ENCODE data around the gene SLC38A9.

SLC38A9 gene

DNA sequence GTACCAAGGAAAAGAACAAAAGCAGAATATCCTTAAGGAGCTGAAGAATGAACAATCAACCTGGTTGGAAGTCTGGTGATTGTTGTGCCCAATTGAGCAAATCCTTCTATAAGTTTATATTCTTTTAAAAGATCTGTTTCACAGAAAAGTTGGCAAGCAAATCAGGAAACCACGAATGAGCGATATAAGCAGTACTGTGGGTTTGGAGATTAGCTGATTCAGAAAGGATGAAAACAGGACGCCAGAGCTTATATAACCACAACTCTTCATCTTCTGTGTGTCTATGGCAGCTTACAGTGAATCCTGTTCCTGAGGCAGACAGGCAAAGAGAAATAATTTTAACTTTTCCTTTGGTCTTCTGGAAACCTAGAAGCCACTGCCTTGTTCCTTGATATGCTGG, 61.7 kb downstream of the SLC38A9 start:
- no peak for DNase-seq (ENCODE audit: low spot score)

DNA sequence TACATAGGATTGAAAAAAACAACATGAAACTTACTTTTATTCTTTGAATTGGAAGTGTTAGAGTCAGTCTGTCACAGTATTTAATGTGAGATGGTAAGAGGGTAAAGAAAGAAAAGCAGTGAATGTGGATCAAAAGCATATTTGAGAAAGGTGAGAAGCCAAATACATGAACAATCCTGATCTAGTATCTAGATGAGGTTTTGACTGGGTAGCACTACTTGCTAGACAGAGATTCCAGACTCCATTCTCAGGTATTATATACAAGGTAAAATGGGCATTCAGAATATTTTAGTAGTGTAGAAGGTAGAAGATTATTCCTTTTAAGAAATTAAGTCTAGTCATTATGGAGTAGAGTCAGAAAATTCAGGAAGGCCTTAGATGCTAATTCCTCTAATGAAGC, 62.2 kb downstream of the SLC38A9 start:
- no peak for DNase-seq (ENCODE audit: low spot score)

DNA sequence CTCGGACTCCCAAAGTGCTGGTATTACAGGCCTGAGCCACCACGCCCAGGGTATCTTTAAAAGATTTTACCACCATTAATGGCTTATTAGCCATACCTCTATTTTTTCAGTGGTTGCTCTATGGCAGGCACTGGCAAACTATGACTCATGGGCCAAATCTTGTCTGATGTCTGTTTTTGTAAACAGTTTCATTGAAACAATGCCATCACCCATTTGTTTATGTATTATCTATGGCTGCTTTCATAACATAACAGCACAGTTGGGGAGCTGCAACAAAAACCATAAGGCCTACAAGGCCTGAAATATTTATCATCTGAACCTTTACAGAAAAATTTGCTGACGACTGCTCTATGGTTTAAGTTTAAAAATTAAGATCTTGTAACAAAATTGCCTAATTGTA, 66.8 kb downstream of the SLC38A9 start:
- no peak for DNase-seq (ENCODE audit: low spot score)

DNA sequence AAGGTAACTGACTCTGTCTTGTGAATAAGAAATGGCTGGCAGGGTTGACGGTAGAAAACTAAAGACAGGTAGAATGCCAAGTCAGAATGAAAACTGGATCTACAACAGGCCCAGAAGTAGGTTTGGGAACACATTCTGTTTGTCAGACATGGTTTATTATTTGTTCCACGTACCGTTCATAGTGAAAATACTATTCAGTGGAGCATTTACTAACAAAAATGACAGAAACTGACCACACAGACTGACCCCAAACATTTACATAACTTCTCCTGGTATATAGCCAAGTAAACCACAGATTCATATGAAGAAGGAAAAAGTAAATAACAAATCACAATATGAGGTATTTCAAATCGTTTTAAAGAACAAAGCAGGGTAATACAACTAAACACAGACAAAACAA, 73.7 kb downstream of the SLC38A9 start:
- DNase-seq (ENCODE audit: low spot score), result no peak

DNA sequence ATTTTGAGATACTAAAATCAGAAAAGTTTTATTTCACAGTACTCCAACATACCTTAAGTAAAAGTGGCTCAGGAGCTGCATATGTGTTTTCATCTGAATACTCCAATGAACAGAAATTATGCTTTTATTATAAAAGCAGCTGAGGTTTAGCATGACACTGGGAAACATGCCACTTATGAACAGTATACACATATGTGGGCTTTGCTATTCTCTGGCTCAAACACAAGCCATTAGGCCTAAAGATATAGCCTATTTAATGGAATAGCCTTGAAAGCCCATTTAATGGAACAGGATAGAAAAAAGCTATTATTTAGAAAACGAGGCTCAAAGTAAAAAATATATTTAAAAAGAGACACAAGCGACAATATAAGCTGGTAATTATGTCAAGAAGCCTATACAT, 74.1 kb downstream of the SLC38A9 start:
- no peak for DNase-seq (ENCODE audit: low spot score)

DNA sequence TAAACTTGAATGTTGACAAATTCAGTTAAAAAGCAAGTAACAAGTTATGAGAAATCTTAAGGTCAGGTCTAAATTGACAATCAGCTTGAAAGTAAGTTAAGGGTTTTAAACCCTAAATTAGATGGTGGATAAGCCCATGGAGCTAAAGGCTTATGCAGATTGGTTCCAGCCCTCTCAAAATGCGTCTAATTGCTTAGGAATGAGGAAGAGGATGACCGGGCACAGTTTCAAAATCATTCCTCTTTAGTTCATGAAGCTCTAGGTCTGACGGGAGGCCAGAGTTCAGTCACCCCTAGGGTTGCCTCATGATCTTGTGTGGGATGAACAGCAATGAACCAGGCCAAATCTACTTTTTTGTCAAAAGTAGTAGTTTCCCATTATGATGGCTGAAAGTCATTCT, 75.4 kb downstream of the SLC38A9 start:
- no peak for DNase-seq (ENCODE audit: low spot score)

DNA sequence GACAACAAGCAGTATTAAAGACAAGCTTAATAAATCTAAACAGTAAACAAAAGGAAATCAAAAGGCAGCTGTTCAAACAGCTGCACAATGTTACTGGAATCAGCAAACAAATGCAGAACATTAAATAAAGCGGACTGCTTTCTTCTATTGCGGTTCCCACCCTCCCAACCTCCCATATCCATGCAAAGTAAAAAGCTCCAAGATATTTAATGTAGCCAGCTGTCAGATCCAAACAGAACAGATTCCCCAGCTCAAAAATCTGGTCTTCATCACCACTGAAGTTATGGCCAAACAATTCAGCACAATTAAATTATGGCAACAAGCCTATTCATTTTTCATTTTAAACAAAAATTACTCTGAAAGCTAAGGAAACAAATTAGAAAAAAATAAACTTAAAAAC, 75.9 kb downstream of the SLC38A9 start:
- no peak for DNase-seq (ENCODE audit: low spot score)

DNA sequence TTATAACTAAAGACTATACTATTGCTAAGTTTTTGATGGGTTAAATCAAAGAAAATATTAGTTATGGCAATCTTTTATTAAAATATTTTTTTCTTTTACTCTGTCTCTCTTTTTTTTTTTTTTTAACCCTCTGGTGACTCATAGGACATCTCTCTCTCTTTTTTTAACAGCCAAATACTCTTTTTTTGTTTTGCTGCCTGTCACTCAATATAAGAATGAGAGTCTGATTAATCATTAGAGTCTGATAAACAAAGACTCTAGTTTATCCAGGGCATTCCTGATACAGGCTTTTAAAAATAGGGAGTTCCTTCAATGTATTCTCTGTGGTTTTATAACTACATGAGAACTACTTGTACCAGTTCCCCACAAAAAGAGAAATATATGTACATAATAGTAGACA, 77.3 kb downstream of the SLC38A9 start:
- DNase-seq (ENCODE audit: low spot score), result no peak

DNA sequence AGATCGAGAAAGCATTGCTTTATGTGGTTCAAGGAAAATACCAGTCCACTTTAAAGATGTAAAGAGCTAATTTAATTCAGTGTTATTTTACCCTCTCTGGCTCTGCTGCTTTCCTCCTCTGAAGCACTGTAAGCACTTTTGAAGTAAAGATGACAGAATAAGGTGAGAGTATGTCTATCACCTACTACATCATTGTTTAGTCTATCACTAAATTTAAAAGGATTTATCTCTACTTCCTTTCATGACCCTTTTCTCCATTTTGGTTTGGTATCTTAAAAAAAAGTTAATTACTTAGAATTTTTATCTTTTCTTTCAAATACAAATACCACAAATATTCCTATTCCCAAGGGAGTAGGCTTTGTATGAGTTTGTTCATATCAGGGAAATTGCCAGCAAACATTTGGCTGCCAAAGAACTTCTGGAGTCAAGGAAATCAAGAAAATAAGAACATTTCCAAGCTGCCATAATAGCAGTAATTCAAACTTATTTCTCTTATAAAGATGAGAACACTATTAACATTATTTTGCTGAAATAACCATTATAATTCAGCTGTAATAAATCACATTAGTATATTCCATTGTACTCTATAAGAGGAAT, 77.8 kb downstream of the SLC38A9 start:
- DNase-seq (ENCODE audit: low spot score), result no peak

DNA sequence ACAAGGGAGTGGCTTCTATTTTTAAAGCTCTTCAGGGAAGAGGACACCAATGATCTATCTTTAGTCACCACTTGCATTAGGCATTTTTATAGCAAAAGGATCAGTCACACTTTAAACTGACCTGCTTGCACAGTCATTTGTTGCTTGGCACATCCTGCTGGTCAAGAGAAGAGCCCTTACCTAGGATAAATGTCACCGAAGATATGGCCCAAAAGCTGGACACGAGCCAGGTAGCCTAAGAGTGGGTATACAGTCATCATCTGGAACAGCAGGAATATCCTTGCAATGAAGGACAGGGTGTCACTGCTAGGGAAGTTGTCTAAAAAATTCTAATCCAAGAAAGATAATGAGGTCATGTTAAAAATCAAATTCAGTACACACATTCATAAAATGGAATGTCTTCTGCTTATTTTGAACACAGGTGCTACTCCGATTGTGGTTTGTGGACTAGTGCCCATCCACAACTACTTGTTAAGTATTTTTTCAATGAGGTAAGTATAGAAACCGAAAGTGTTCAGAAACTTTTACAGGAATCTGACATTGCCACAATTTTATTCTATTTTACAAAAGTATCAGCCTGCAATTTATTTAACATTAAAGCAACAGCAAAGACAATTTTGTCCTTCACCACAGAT, 78.4 kb downstream of the SLC38A9 start:
- no peak for DNase-seq (ENCODE audit: low spot score)

DNA sequence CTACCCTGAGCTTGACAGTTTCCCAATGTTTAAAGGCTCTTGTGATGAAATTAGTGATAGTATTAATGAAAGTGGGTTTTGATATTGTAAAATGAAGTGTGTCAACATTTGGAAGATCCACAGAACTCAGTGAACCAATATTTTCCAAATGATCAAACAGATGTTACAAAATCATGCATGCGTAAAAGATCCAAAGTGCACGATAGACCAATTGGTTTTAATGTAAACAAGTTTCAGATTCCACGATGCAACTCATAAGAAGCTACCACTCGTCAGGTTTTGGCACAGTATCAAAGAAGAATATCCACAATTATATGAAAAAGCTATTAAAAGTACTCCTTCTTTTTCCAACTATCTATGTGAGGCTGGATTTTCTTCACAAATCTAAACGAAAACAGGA, 82.3 kb downstream of the SLC38A9 start:
- DNase-seq (ENCODE audit: low spot score), result no peak

DNA sequence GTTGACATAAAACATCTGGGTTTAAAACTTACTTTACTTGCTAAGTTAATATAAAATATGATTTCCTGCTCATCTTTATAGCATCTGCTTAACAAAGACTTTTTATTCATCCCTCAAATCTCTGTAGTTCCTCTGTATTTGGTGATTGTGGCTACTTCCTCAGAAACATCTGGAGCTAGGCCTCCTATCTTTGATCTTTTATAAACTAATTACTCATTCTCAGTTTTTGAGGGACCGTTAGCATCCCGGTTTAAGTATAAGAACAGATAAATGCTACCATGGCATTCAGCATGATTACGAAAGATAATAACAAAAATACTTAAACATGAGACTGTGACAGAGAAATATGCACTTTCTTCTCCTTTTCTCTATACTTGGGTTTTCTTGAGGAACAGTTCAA, 85.3 kb downstream of the SLC38A9 start:
- no peak for DNase-seq (ENCODE audit: low spot score)

DNA sequence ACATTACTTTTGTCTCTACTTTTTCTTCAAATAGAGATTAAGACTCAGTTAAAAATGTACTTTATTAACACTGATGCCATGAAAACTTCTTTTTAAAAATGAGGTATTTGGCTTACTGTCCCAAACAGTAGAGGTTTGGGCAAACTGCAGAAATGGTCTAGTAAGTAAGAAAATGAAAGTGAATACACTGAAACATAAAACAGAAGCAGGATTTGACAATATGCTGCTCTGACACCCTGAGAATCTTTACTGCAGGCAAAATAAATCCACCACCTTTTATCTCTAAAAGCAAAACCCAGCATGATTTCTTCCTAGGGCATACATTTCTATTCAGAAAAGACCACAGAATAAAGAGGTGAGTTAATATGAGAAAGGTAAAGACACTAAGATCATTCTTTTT, 86.2 kb downstream of the SLC38A9 start:
- DNase-seq (ENCODE audit: low spot score), result no peak

DNA sequence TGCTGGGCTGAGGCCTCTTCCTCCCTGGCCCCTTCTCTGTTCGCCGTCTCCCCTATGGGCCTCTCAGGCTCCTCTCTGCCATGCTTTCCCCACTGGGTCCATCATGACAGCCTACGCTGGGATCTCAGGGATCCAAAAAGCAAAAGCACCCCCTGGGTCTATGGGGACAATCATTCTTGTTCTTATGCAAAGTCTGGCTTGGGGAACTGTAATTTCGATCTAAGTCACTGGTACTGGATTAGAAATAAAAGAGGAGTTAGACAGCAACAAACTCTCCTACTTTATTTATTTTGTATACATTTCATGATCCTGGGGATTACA, 86.6 kb downstream of the SLC38A9 start:
- DNase-seq (ENCODE audit: low spot score), result no peak

DNA sequence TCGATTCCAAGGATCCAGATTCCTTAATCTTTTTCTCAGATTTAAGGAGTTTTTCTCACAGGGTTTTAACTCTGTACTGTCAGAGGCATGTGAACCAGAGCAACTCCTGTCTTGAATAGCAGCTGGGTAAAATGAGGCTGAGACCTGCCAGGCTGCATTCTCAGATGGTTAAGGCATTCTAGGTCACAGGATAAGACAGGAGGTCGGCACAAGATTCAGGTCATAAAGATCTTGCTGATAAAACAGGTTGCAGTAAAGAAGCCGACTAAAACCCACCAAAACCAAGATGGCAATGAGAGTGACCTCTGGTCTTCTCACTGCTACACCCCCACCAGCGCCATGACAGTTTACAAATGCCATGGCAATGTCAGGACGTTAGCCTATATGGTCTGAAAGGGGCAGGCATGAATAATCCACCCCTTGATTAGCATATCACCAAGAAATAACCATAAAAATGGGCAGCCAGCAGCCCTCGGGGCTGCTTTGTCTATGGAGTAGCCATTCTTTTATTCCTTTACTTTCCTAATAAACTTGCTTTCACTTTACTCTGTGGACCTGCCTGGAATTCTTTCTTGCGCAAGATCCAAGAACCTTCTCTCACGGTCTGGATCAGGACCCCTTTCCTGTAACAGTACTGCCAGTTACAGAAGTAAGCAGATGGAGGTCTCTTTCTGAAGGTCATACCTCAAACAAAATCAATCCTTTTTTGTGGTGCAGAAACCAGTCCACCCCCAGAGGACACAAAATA, 87.1 kb downstream of the SLC38A9 start:
- no peak for DNase-seq (ENCODE audit: low spot score)

DNA sequence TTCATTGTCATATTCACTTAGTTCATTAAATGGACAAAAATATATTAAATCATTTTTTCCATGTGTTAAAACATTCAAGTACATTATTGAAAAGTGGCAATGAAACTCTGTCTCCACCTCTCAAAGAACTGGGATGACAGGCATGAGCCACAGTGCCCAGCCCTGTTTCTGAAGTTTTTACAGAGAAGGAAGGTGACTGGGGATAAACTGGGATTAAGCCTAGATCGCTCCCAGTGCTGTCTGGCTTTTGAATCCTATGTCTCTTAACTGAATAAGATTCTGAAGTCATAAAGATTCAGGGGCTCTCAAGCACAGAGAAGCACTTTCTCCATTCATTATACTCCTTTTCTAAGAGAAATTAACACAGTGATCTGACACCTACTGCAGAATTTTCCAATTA, 88.3 kb downstream of the SLC38A9 start:
- no peak for DNase-seq (ENCODE audit: low spot score)

DNA sequence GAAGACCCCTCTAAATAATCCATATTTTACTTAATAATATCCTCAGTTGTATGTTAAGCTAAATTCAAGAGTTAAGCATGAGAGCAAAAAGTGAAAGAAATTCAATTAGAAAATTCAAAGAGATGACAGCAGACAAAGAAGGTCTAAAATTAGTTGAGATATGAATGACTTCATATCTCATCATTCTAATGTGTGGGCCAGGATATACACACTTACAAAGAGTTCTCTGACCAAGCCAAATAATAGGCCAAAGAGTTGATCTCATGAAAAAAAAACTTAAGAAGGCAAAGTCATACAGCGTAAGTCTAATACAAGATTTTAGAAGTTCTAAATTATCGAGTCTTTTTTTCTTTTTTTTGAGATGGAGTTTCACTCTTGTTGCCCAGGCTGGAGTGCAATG, 89.7 kb downstream of the SLC38A9 start:
- no peak for DNase-seq (ENCODE audit: low spot score)

DNA sequence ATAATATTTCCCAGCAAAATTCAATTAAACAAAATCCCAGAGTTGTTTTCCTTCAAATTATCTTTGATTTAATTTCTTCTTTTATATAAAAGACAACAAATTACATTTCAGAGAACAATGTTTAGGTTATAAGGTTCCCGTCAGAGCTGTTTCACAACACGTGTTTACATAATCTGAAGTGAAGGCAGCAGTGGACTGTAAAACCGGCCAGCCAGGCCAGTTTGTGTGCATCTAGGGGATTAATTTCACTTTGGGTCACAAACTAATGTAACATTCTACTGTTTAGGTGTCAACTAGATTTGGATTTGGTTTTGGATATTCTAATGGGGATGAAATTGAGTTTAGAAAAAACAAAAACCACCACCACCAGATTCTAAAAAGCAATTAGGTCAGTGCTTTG, 90.9 kb downstream of the SLC38A9 start:
- DNase-seq (ENCODE audit: low spot score), result no peak

DNA sequence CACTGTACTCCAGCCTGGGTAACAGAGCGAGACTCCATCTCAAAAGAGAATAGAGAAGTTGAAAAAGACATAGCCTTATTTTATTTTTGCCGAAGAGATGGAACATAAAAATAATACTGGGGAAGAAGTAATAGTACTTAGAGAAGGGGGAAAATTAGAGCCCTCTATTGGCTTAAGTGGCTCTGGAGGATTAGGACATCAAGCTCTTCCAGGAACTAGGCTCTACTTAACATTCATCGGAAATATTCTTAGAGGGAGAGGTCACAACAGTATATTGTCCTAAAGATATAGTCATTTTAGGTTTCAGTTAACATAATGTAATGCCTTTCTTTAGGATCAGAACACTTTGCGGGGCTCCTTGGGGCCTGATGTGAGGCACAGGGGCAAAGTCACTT, 91.4 kb downstream of the SLC38A9 start:
- no peak for DNase-seq (ENCODE audit: low spot score)

DNA sequence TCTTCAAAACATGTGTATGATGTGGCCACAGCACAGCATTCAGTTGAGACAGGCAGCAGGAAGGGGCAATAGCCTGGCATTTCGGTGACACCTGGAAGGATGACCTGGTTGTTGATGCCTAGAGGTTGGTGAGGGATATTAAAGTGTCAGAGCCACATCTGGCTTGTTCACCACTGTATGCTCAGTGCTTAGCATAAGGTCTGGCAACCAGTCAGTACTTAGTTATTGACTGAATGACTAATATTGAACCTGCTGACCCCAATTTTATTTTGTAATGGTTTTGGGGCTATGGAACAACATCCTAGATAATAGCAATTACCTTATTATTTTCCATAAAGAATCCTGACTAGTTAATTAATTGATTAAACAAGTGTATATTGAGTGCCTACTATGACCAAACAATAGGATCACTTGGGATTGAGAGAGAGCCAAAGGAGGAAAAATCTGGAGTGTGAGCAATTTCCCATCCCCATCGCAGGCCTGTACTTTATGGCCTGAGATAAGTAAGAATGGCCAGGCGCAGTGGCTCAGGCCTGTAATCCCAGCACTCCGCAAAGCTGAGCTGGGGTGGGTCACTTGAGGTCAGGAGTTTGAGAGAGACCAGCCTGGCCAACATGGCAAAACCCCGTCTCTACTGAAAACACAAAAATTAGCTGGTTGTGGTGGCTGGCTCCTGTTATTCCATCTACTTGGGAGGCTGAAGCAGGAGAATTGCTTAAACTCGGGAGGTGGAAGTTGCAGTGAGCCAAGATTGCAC, 91.9 kb downstream of the SLC38A9 start:
- DNase-seq (ENCODE audit: low spot score), result no peak

DNA sequence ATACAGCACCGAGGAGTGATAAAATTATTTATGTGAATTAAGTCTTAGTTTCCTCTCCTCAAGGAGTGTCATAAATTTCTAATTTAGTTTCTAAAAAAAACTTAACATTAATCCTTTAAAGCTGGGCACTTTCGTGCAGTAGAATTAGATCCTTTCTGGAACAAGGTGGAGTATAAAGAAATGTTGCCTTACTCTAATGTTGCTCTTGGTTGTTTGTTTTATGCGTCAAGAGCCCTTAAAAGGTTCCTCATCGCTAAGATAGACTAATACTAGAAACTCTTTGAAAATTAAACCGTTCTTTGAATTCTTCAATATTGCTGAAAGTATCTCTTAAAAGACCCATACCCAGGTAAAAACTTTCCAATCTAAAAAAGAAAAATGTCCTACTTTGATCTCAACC, 93.8 kb downstream of the SLC38A9 start:
- DNase-seq (ENCODE audit: low spot score), result no peak

DNA sequence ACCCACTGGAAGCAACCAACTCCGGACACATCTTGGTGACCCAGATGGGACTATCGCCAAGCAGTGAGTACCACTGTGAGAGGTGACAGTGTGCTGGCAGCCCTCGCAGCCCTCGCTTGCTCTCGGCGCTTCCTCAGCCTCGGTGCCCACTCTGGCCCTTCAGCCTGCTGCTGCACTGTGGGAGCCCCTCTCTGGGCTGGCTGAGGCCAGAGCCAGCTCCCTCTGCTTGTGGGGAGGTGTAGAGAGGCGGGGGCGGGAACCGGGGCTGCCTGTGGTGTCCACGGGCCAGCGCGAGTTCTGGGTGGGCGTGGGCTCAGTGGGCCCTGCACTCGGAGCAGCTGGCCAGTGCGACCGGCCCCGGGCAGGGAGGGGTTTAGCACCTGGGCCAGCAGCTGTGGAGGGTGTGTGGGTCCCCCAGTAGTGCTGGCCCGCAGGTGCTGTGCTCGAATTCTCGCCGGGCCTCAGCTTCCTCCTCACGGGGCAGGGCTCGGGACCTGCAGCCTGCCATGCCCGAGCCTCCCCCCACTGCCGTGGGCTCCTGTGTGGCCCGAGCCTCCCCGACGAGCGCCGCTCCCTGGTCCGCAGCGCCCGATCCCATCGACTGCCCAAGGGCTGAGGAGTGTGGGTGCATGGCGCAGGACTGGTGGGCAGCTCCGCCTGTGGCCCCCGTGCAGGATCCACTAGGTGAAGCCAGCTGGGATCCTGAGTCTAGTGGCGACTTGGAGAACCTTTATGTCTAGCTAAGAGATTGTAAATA, 98.8 kb downstream of the SLC38A9 start:
- DNase-seq (ENCODE audit: low spot score), result no peak
